Smooth muscle cell (in vitro differentiated cells): Measurements from ENCODE around the gene PDLIM7. TPM values are rescaled to one million over a fixed set of nuclear protein-coding genes. Genes with fewer than 3 reads are reported as not detected.

Source experiments
- DNase-seq: peaks from one replicate; lab custom pipeline; 2025; ENCODE audit not compliant: unreplicated experiment; lab: John Stamatoyannopoulos, UW
- H2AFZ ChIP-seq: fragments of 200-600 bp; sonication (generic); 2 replicates; pipeline ENCODE4 v1.6.0; 2016; ENCODE audit warnings: antibody characterized with exemption, low read depth, mild to moderate bottlenecking
- H3F3A ChIP-seq: fragments of 200-600 bp; sonication (generic); 2 replicates; pipeline ENCODE4 v1.6.0; 2017; ENCODE audit warnings: antibody characterized with exemption, low read depth
- H3K27ac ChIP-seq: fragments of 200-600 bp; sonication (generic); 2 replicates; pipeline ENCODE4 v1.5.1; 2016; ENCODE audit warnings: low read depth, mild to moderate bottlenecking
- H3K27me3 ChIP-seq: fragments of 200-600 bp; sonication (generic); 2 replicates; pipeline ENCODE4 v1.6.1; 2016; ENCODE audit warnings: low read depth, mild to moderate bottlenecking
- H3K36me3 ChIP-seq: fragments of 200-600 bp; sonication (generic); 2 replicates; pipeline ENCODE4 v1.5.1; 2016; ENCODE audit warnings: low read depth
- H3K4me1 ChIP-seq: fragments of 200-600 bp; sonication (generic); 2 replicates; pipeline ENCODE4 v1.5.1; 2016; ENCODE audit warnings: low read depth
- H3K4me2 ChIP-seq: fragments of 200-600 bp; sonication (generic); 2 replicates; pipeline ENCODE4 v1.6.0; 2016; ENCODE audit warnings: mild to moderate bottlenecking
- H3K4me3 ChIP-seq: fragments of 200-600 bp; sonication (generic); 2 replicates; pipeline ENCODE4 v1.5.1; 2016; ENCODE audit warnings: mild to moderate bottlenecking
- H3K79me2 ChIP-seq: fragments of 200-600 bp; sonication (generic); 2 replicates; pipeline ENCODE4 v1.6.0; 2016; ENCODE audit warnings: low read depth, mild to moderate bottlenecking
- H3K9ac ChIP-seq: fragments of 200-600 bp; sonication (generic); 2 replicates; pipeline ENCODE4 v1.6.0; 2016; ENCODE audit warnings: low read depth
- H3K9me3 ChIP-seq: fragments of 200-600 bp; sonication (generic); replicated peaks from 2 replicates; pipeline ENCODE4 v1.5.1; 2016; ENCODE audit warnings: low read depth
- H4K20me1 ChIP-seq: fragments of 200-600 bp; sonication (generic); 2 replicates; pipeline ENCODE4 v1.6.0; 2016; ENCODE audit warnings: low read depth
- WGBS: methylation state at CpG from one replicate; pipeline ENCODE4 v1.1.7; 2016; ENCODE audit warnings: low lambda C conversion rate; 5-methylcytosine and 5-hydroxymethylcytosine counted together
- polyA plus RNA-seq: library from polyadenylated mRNA; unstranded; fragments of >200 nt; fragmentation: Nextera tagmentation; extraction: Ambion mirVana; gene quantifications from 2 replicates; pipeline ENCODE4 v1.2.1, GENCODE V29; 2016
- total RNA-seq: library from RNA; depleted of rRNA; stranded (reverse); fragments of >200 nt; gene quantifications from 2 replicates; pipeline ENCODE4 v1.2.3, GENCODE V29; 2014
- TF ChIP-seq, protein P1 (sequence below): fragments of 200-600 bp; sonication (generic); IDR thresholded peaks from 2 replicates; pipeline ENCODE4 v1.5.1; 2017; ENCODE audit warnings: borderline replicate concordance, mild to moderate bottlenecking, antibody characterized with exemption; ENCODE audit not compliant: insufficient read depth, poor library complexity, severe bottlenecking

Gene PDLIM7
- total and polyA plus RNA-seq, 2 experiments from 2014 or later: 235 to 511 TPM

DNA sequence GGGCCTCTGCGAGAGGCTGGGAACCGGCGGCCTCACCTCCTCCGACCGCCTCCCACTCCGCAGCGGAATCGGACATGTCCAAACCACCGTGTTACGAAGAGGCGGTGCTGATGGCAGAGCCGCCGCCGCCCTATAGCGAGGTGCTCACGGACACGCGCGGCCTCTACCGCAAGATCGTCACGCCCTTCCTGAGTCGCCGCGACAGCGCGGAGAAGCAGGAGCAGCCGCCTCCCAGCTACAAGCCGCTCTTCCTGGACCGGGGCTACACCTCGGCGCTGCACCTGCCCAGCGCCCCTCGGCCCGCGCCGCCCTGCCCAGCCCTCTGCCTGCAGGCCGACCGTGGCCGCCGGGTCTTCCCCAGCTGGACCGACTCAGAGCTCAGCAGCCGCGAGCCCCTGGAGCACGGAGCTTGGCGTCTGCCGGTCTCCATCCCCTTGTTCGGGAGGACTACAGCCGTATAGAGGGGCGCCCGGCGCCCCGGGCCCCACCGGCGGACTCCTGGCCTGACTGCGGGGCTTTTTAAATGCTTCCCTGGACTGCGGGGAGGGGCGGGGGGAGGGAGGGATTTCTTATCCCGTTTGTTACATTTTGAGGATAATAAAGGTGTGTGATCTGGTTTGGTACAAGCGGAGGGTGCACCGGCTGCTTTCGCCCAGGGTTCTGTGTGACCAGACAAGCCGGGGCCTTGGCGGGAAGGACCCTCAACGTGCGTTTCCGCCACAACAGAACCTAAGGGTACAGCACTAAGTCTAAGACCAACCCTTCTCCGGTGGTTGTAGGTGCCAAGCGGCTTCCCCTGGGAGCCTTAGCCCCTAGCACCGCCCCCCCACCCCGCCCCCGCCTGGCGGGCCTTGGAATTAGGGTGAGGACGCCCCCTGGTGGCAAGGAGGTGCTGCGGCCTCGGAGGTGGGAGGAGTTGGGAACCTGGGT, 41.5 kb downstream of the PDLIM7 start:
- Histone ChIP-seq H3K27ac (peak overlapping the region; percentile 60), H3F3A (peaks cover 35% of the 10 kb centered on the region), H3K36me3 (no peaks in the 10 kb centered on the region), H3K79me2 (no peaks in the 10 kb centered on the region), H3K4me3 (peak overlapping the region; percentile 69), H3K9ac (peak overlapping the region; percentile 7), H4K20me1 (peaks cover 74% of the 10 kb centered on the region), H3K27me3 (no peaks in the 10 kb centered on the region), H3K9me3 (no peaks in the 10 kb centered on the region), H3K4me1 (peaks cover 18% of the 10 kb centered on the region), H2AFZ (no peak overlapping the region), H3K4me2 (peak overlapping the region; percentile 99)
- DNase-seq: peak; percentile 90
- TF ChIP-seq, protein P1, sequence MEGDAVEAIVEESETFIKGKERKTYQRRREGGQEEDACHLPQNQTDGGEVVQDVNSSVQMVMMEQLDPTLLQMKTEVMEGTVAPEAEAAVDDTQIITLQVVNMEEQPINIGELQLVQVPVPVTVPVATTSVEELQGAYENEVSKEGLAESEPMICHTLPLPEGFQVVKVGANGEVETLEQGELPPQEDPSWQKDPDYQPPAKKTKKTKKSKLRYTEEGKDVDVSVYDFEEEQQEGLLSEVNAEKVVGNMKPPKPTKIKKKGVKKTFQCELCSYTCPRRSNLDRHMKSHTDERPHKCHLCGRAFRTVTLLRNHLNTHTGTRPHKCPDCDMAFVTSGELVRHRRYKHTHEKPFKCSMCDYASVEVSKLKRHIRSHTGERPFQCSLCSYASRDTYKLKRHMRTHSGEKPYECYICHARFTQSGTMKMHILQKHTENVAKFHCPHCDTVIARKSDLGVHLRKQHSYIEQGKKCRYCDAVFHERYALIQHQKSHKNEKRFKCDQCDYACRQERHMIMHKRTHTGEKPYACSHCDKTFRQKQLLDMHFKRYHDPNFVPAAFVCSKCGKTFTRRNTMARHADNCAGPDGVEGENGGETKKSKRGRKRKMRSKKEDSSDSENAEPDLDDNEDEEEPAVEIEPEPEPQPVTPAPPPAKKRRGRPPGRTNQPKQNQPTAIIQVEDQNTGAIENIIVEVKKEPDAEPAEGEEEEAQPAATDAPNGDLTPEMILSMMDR: peak; percentile 98
- WGBS: 4% methylated on average over 64 of the region's 76 CpGs

DNA sequence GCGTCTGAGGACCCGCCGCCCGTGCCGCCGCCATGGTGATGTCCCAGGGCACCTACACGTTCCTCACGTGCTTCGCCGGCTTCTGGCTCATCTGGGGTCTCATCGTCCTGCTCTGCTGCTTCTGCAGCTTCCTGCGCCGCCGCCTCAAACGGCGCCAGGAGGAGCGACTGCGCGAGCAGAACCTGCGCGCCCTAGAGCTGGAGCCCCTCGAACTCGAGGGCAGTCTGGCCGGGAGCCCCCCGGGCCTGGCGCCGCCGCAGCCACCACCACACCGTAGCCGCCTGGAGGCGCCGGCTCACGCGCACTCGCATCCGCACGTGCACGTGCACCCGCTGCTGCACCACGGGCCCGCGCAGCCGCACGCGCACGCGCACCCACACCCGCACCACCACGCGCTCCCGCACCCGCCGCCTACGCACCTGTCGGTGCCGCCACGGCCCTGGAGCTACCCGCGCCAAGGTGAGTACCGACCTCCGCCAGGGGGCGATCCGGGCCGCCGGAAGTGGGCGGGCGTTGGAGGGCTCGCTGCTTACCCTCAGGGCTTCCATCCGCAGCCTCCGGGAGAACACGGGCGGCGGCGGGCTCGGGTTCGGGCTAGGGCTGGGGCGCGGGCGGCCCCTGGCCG, 42.3 kb downstream of the PDLIM7 start:
- H3K4me1 ChIP-seq: peaks cover 18% of the 10 kb centered on the region
- peak overlapping the region; percentile 81 for H3K27ac ChIP-seq
- H3K4me2 ChIP-seq: peak overlapping the region; percentile 99
- peak; percentile 71 for DNase-seq
- H3K9ac ChIP-seq: peak overlapping the region; percentile 78
- no peaks in the 10 kb centered on the region for H3K79me2 ChIP-seq
- no peaks in the 10 kb centered on the region for H3K9me3 ChIP-seq
- no peaks in the 10 kb centered on the region for H3K27me3 ChIP-seq
- TF ChIP-seq, protein P1: peak; percentile 81
- H3K36me3 ChIP-seq: no peaks in the 10 kb centered on the region
- peak overlapping the region; percentile 69 for H3K4me3 ChIP-seq
- H3F3A ChIP-seq: peaks cover 31% of the 10 kb centered on the region
- no peak overlapping the region for H2AFZ ChIP-seq
- under 1% methylated on average over 71 of the region's 80 CpGs for WGBS
- peaks cover 66% of the 10 kb centered on the region for H4K20me1 ChIP-seq

DNA sequence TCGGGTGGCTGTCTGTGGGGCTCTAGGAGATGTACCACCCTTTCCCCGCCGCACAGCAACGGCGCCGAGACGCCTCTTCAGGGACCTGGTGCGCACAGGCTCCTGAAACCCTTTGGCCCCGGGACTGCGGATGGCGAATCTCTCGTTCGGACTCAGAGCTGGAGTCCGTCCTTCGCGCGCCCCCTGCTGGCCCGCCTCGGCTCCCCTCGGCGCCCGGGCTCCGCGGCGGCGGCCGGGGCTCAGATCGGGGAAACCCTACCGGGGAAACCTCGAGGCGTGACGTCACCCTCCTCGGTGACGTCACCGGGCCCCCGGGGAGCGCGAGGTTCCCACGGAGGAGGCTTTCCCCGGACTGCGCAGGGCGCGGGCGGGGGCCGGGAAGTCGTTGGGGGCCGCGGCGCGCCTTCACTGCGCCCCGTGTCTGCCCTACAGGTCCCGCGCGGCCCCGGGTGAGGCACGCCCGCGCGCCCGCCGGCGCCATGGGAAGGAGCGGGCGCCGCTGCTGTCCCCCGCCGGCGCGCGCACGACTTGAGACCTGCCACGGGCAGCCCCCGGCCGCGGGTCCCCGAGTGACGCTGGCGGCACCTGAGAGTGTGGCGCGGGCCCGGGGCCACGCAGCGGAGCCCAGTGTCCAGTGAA, 42.9 kb downstream of the PDLIM7 start:
- DNase-seq: peak; percentile 91
- Histone ChIP-seq H3K4me1 (peaks cover 18% of the 10 kb centered on the region), H3K79me2 (no peaks in the 10 kb centered on the region), H4K20me1 (peaks cover 60% of the 10 kb centered on the region), H3K27me3 (no peaks in the 10 kb centered on the region), H2AFZ (no peak overlapping the region), H3K36me3 (no peaks in the 10 kb centered on the region), H3K4me3 (peak overlapping the region; percentile 69), H3K4me2 (peak overlapping the region; percentile 99), H3K27ac (peak overlapping the region; percentile 81), H3K9ac (peak overlapping the region; percentile 78), H3F3A (peaks cover 29% of the 10 kb centered on the region), H3K9me3 (no peaks in the 10 kb centered on the region)
- TF ChIP-seq, protein P1: peak; percentile 97
- WGBS: under 1% methylated on average over 59 of the region's 84 CpGs
